Esophagus squamous epithelium (tissue), 5 donors: ENCODE measurements around the gene TMEM145. TPM values are rescaled to one million over a fixed set of nuclear protein-coding genes. Genes with fewer than 3 reads are reported as not detected.

Source experiments
- DNase-seq: peaks from one replicate; lab custom pipeline; 2025; lab: John Stamatoyannopoulos, UW
- H3K27ac ChIP-seq, 4 donors: fragments of 200-600 bp; sonication (generic); one replicate each; pipeline ENCODE4 v1.5.1; 2016 to 2019; ENCODE audit warnings: mild to moderate bottlenecking in 1 of 4
- H3K27me3 ChIP-seq, 4 donors: fragments of 200-600 bp; sonication (generic); 1 replicate in 3 of 4; 2 replicates in 1 of 4; pipeline versions ENCODE4 v1.5.1 to v1.6.0; 2017 to 2021; ENCODE audit warnings: antibody characterized with exemption in 1 of 4
- H3K36me3 ChIP-seq, 3 donors: fragments of 200-600 bp; sonication (generic); one replicate each; pipeline ENCODE4 v1.5.1; 2016 to 2019
- H3K4me1 ChIP-seq, 3 donors: fragments of 200-600 bp; sonication (generic); one replicate each; pipeline ENCODE4 v1.5.1; 2017 to 2019
- H3K4me3 ChIP-seq, 4 donors: fragments of 200-600 bp; sonication (generic); 1 replicate in 3 of 4; 2 replicates in 1 of 4; pipeline ENCODE4 v1.5.1; 2016 to 2019; ENCODE audit warnings: mild to moderate bottlenecking in 2 of 4, moderate library complexity in 1 of 4
- H3K9me3 ChIP-seq, 3 donors: fragments of 200-600 bp; sonication (generic); one replicate each; pipeline ENCODE4 v1.5.1; 2016 to 2019
- CTCF ChIP-seq, 6 experiments: fragments of 450-650 bp in 4 of 6; fragments of 200-600 bp in 2 of 6; sonication (generic) in 2 of 6; IDR thresholded peaks; one replicate each; pipeline ENCODE4 v1.5.1; 2016 to 2019; ENCODE audit warnings: antibody characterized with exemption in 6 of 6, mild to moderate bottlenecking in 4 of 6, moderate library complexity in 4 of 6
- POLR2A ChIP-seq, 4 donors: fragments of 450-650 bp; IDR thresholded peaks; one replicate each; pipeline ENCODE4 v1.6.1; 2017; ENCODE audit warnings: antibody characterized with exemption in 4 of 4, mild to moderate bottlenecking in 4 of 4, moderate library complexity in 3 of 4
- WGBS, 2 donors: methylation state at CpG; one replicate each; pipeline ENCODE4 v1.1.5; 2018; 5-methylcytosine and 5-hydroxymethylcytosine counted together
- intact Hi-C: fragments of 100-400 bp; cut with DNase I; formaldehyde crosslinking; loops from one replicate; pipeline ENCODE4 v1.15.0; 2022
- total RNA-seq, 4 donors: library from RNA; depleted of rRNA; stranded (reverse); fragments of >200 nt; gene quantifications; one replicate each; pipeline ENCODE4 v1.1.0, GENCODE V29; 2016
- donor health status: DM: yes; HTN: yes; CAD: no.

Gene TMEM145
- total RNA-seq, 4 donors from 2014 or later = not detected

- H3K27ac ChIP-seq = no peak overlapping the region
- intact Hi-C loops = no loop called here
- H3K36me3 ChIP-seq = peaks cover 60 to 75% (median 63%) of the 10 kb centered on the region in 3 donors
- TF ChIP-seq POLR2A (IDR thresholded peaks at IDR 0.05) = no peak
- TF ChIP-seq CTCF (IDR thresholded peaks at IDR 0.05) = no peak
- no peaks in the 10 kb centered on the region for H3K9me3 ChIP-seq
- peaks cover 21 to 57% (median 31%) of the 10 kb centered on the region in 3 donors for H3K4me1 ChIP-seq
- WGBS, 2 donors = 73 to 82% methylated on average over 2 to 4 of the region's 22 CpGs
- H3K27me3 ChIP-seq = no peaks in the 10 kb centered on the region
- DNase-seq = no peak
- no peak overlapping the region for H3K4me3 ChIP-seq
These were observed 24.1 kb upstream of the TMEM145 start for GRCh38 chr19:42288881-42289555.

- DNase-seq = no peak
- H3K27me3 ChIP-seq = no peaks in the 10 kb centered on the region
- H3K4me1 ChIP-seq = peaks cover 21 to 55% (median 28%) of the 10 kb centered on the region in 3 donors
- no peaks in the 10 kb centered on the region for H3K9me3 ChIP-seq
- H3K27ac ChIP-seq = no peak overlapping the region
- H3K36me3 ChIP-seq = peaks cover 64 to 80% (median 69%) of the 10 kb centered on the region in 3 donors
- WGBS, 2 donors = 81 to 91% methylated on average over 3 to 8 of the region's 8 CpGs
- intact Hi-C loops = loop anchor here (10.0 kb wide), 1 partner anchor 45 kb away; the partner anchor contains the start of gene GSK3A
- TF ChIP-seq CTCF (IDR thresholded peaks at IDR 0.05) (no peak), POLR2A (IDR thresholded peaks at IDR 0.05) (no peak)
- H3K4me3 ChIP-seq = no peak overlapping the region
These were observed 23.5 kb upstream of the TMEM145 start for GRCh38 chr19:42289556-42290041.

- intact Hi-C loops = loop anchor here (10.0 kb wide), 1 partner anchor 45 kb away; the partner anchor contains the start of gene GSK3A
- Histone ChIP-seq H3K36me3 (peaks cover 64 to 86% (median 73%) of the 10 kb centered on the region in 3 donors), H3K27me3 (no peaks in the 10 kb centered on the region), H3K4me1 (peaks cover 16 to 50% (median 23%) of the 10 kb centered on the region in 3 donors), H3K4me3 (no peak overlapping the region), H3K27ac (no peak overlapping the region), H3K9me3 (no peaks in the 10 kb centered on the region)
- DNase-seq = no peak
- 68% methylated on average over 7 of the region's 13 CpGs; no CpG with 5 or more reads in 1 of the 2 donors for WGBS, 2 donors
- TF ChIP-seq CTCF (IDR thresholded peaks at IDR 0.05) = no peak
- TF ChIP-seq POLR2A (IDR thresholded peaks at IDR 0.05) = no peak
These were observed 23.0 kb upstream of the TMEM145 start for GRCh38 chr19:42290136-42290522.

- DNase-seq = no peak
- Histone ChIP-seq H3K36me3 (peaks cover 69 to 92% (median 73%) of the 10 kb centered on the region in 3 donors), H3K9me3 (no peaks in the 10 kb centered on the region), H3K4me3 (no peak overlapping the region), H3K27ac (no peak overlapping the region), H3K4me1 (peaks cover 10 to 45% (median 17%) of the 10 kb centered on the region in 3 donors), H3K27me3 (no peaks in the 10 kb centered on the region)
- intact Hi-C loops = loop anchor here (10.0 kb wide), 1 partner anchor 46 kb away; the partner anchor contains the start of gene GSK3A
- 17 to 84% methylated on average over 1 to 5 of the region's 31 CpGs for WGBS, 2 donors
- TF ChIP-seq CTCF (IDR thresholded peaks at IDR 0.05) (peak; percentile 23 to 53 (median 44)), POLR2A (IDR thresholded peaks at IDR 0.05) (no peak)
These were observed 22.3 kb upstream of the TMEM145 start for GRCh38 chr19:42290523-42291434.
